ENCODE results near the gene PLEKHA1. TPM values are rescaled to one million over a fixed set of nuclear protein-coding genes. Genes with fewer than 3 reads are reported as not detected.

Gene PLEKHA1
- total and polyA plus RNA-seq, 2 of the 13 experiments (the other 11 are each of a cell fraction or from before 2014, with no cell fraction given): 32.2 to 53.3 TPM

DNA sequence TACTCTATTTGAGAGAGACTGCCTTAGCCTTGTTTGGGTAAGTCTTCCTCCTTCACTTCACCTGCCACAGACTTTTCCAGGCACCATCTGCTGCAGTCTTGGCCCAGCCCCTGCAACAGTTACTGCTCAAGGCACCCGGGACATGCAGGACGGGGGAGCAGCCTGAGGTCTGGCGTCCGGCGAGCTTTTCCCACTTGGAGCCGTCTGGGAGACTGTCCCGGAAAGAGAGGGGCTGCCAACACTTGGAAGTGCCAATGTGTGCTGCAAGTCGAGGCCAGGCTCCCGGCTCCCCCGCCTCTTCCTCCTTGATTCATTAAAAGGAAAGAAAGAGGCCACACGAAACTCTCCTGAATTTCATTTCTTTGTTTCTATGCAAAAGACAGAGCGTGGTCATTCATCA lies 100.6 kb downstream of the PLEKHA1 start (continued):
- TF ChIP-seq THAP8 (CRISPR knock-in tag; IDR thresholded peaks at IDR 0.05; ENCODE audit: borderline replicate concordance) (no peak), ELF1 (CRISPR knock-in tag; IDR thresholded peaks at IDR 0.05) (no peak), ZNF724P (CRISPR knock-in tag; IDR thresholded peaks at IDR 0.05; ENCODE audit: borderline replicate concordance) (no peak), ZNF503 (CRISPR knock-in tag; IDR thresholded peaks at IDR 0.05) (no peak), TP53 (CRISPR knock-in tag; conservative IDR thresholded peaks at IDR 0.05) (no peak), POLR2AphosphoS5 (IDR thresholded peaks at IDR 0.05; ENCODE audit: low read depth, low read length) (no peak), RBM39 (IDR thresholded peaks at IDR 0.05; ENCODE audit: low read depth, low read length, poor library complexity, severe bottlenecking) (no peak), HOXA9 (CRISPR knock-in tag; IDR thresholded peaks at IDR 0.05; ENCODE audit: borderline replicate concordance) (no peak), SOX5 (CRISPR knock-in tag; IDR thresholded peaks at IDR 0.05; ENCODE audit: borderline replicate concordance) (no peak), ZNF354B (CRISPR knock-in tag; IDR thresholded peaks at IDR 0.05) (no peak), GTF3A (CRISPR knock-in tag; conservative IDR thresholded peaks at IDR 0.05) (no peak), MIER3 (CRISPR knock-in tag; IDR thresholded peaks at IDR 0.05; ENCODE audit: borderline replicate concordance) (no peak)
- TF ChIP-seq, protein P1, sequence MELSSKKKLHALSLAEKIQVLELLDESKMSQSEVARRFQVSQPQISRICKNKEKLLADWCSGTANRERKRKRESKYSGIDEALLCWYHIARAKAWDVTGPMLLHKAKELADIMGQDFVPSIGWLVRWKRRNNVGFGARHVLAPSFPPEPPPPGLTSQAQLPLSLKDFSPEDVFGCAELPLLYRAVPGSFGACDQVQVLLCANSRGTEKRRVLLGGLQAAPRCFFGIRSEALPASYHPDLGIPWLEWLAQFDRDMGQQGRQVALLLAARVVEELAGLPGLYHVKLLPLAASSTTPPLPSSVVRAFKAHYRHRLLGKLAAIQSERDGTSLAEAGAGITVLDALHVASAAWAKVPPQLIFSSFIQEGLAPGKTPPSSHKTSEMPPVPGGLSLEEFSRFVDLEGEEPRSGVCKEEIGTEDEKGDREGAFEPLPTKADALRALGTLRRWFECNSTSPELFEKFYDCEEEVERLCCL (CRISPR knock-in tag; IDR thresholded peaks at IDR 0.05; ENCODE audit: borderline replicate concordance): no peak
